GDM1 (cell line): ENCODE results near the gene C5AR1.
"Not testable (repeated sequence)": the region's sequence is repeated elsewhere in the genome, so short reads cannot be mapped to it uniquely, and the experiment has no call there.

Experiments
- DNase-seq: peaks from one replicate; lab custom pipeline; 2025; lab: John Stamatoyannopoulos, UW

The C5AR1 gene

GRCh38 chr19:47309608-47310007 lies at the start of gene C5AR1:
TSS of gene C5AR1 (plus strand) at chr19:47309861. CDS start at chr19:47309896, 35 bp downstream.
- DNase-seq = no peak

- no peak for DNase-seq
Measured at GRCh38 chr19:47260476-47260875, 49.2 kb upstream of the C5AR1 start.

GRCh38 chr19:47261946-47262793 lies 47.5 kb upstream of the C5AR1 start:
- not testable (repeated sequence) for DNase-seq

- DNase-seq = no peak
Measured at GRCh38 chr19:47264629-47265028, 45.0 kb upstream of the C5AR1 start.

- no peak for DNase-seq
Measured at GRCh38 chr19:47266401-47266941, 43.2 kb upstream of the C5AR1 start.

- no peak for DNase-seq
Measured at GRCh38 chr19:47267350-47267759, 42.3 kb upstream of the C5AR1 start.

GRCh38 chr19:47268028-47268427 lies 41.6 kb upstream of the C5AR1 start:
- DNase-seq = no peak

GRCh38 chr19:47269596-47269995 lies 40.1 kb upstream of the C5AR1 start:
- no peak for DNase-seq

GRCh38 chr19:47270408-47270807 lies 39.3 kb upstream of the C5AR1 start:
- no peak for DNase-seq

GRCh38 chr19:47271949-47272348 lies 37.7 kb upstream of the C5AR1 start:
- no peak for DNase-seq

GRCh38 chr19:47272448-47273312 lies 37.0 kb upstream of the C5AR1 start:
- no peak for DNase-seq

GRCh38 chr19:47273313-47274070 lies 36.2 kb upstream of the C5AR1 start:
- DNase-seq = peak; percentile 89

- peak; percentile 90 for DNase-seq
Measured at GRCh38 chr19:47274071-47274890, 35.4 kb upstream of the C5AR1 start, which contains the start of gene INAFM1. TSS of gene INAFM1 (plus strand) at chr19:47274885. CDS start at chr19:47274920, 35 bp downstream.

GRCh38 chr19:47274891-47275761 lies 34.5 kb upstream of the C5AR1 start:
- DNase-seq = no peak

GRCh38 chr19:47275791-47276461 lies 33.7 kb upstream of the C5AR1 start:
- DNase-seq = no peak

- not testable (repeated sequence) for DNase-seq
Measured at GRCh38 chr19:47276513-47276912, 33.1 kb upstream of the C5AR1 start.

GRCh38 chr19:47280183-47280797 lies 29.4 kb upstream of the C5AR1 start:
- no peak for DNase-seq

- no peak for DNase-seq
Measured at GRCh38 chr19:47283405-47284059, 26.1 kb upstream of the C5AR1 start.
